NOMO-1 treated with DMSO at 0.1 percent for 48 hours (cell line): ENCODE measurements around the gene PRKN.

Experiments used
- DNase-seq: peaks from one replicate; lab custom pipeline; 2025; ENCODE audit not compliant: unreplicated experiment; lab: John Stamatoyannopoulos, UW

PRKN gene

GRCh38 chr6:162005372-162005771, 722.2 kb downstream of the PRKN start:
- DNase-seq: no peak

GRCh38 chr6:161996783-161997182, 730.8 kb downstream of the PRKN start:
- no peak for DNase-seq

- DNase-seq: no peak
Observed at GRCh38 chr6:161985876-161986423, 741.6 kb downstream of the PRKN start.

GRCh38 chr6:161984713-161985112, 742.9 kb downstream of the PRKN start:
- DNase-seq: no peak

DNA sequence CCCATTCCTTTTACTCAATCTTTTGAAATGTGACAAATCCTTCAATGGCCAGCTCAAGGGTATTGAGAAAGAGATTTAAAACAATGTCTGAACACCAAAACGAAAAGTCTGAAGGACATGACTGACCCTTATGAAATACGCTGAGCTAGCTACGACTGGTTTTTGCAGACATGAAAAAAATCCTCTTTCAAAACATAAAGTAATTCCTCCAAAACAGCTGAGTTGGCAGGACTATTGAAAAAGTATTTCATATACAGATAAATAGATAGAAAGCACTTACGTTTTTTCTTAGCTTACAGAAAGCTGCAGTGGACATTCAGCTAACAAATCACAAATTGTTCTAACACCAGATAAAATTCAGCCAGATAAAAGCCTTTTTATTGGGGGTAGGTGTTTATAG, 751.0 kb downstream of the PRKN start:
- no peak for DNase-seq

DNA sequence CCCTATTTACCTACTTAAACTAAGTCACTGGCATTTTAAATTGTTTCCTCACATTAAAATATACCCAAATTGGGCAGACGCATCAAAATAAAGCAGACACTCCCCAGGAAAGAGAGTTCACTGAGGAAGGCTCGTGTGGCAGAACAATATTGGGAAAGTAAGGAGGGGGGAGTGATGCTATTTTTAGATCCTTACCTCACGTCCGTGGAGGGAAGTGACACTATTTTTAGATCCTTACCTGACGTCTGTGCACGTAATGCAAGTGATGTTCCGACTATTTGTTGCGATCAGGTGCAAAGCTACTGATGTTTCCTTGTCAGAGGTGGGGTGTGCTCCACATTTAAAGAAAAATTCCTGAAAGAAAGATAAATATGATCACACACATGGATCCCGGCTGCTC, 754.5 kb downstream of the PRKN start:
- DNase-seq: no peak

- DNase-seq: no peak
Observed at GRCh38 chr6:161971043-161971442, 756.5 kb downstream of the PRKN start.

DNA sequence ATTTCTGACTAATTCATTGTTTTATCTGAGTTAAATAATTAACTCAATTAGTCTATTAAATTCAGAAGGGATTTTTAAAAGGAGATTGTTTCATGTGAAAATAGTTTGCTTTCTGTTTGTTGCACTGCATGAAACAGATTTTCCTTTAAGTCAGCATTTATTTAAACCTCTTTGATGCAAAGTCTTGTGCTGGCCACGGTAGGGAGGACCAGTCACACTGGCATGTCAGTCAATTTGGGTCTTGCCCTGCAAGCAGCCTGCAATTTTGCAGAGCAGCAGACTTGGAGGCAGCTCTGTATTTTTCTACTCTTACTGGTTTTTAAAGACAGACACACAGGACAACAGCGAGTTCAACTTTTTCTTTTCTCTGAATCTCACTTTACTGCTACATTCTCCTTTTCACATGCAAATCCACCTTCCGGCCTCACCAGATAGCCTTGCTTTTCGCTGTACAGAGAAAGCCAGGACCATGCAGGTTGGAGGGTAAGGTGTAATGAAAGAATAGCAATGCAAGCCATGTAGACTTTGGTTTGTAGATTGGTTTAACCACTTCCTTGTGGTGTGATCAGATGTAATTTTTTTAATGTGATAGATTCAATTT, 763.8 kb downstream of the PRKN start:
- DNase-seq: no peak

DNA sequence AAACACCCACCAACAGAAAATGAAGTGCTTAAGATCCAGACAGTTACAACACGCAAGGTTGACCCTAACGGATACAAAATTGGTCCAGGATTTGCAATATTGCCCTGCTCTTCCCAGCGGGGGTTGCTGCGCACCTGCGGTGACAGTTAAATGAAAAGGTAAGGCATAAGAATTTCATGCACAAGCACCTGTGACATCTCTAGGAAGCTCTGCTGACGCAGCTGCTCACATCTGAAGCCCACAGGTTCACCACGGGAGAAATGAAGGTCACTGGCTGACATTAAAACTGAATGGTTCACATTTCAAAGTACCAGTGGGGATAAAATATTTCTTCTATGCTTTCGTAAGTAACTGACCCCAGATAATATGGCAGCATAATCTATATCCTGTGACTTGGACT, 764.4 kb downstream of the PRKN start:
- no peak for DNase-seq

- DNase-seq: no peak
Observed at GRCh38 chr6:161961796-161962195, 765.8 kb downstream of the PRKN start.

DNA sequence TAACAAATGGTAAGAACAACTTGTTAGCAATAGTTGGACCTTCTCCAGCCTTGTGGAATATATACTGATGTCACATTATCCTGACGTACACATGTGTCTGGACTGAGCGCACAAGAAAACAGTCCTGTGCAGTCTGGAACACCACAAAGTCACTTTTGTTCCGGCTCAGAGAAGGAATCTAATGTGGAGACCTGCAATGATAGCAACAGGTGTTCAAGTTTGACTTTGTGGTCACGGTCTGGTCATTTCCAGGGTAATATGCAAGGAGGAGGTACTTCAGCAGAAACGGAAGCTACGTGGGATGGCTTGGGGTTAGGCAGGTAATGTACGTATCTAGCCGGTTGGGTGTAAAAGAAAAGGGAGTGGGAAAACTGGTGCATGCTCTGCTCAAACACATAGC, 766.5 kb downstream of the PRKN start:
- no peak for DNase-seq

DNA sequence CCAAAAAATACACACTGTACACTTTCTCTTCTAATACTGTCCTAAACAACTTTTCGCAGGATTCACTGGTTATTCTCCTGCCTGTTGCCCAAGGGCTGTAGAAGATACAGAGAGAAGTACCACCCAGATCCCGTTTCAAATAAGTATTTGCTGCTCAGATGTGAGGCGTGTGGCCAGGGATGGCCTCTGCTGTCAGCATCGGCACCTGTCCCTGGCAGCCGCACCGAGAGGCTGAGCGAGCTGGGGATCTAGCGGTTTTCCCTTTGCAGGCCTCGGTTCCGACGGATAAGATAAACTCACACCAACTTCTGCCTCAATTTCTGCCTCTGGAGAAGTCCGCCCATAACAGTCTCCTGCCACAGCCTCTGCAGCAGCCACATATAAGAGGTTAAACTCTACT, 768.5 kb downstream of the PRKN start:
- DNase-seq: no peak

GRCh38 chr6:161956082-161956481, 771.5 kb downstream of the PRKN start:
- DNase-seq: no peak

DNA sequence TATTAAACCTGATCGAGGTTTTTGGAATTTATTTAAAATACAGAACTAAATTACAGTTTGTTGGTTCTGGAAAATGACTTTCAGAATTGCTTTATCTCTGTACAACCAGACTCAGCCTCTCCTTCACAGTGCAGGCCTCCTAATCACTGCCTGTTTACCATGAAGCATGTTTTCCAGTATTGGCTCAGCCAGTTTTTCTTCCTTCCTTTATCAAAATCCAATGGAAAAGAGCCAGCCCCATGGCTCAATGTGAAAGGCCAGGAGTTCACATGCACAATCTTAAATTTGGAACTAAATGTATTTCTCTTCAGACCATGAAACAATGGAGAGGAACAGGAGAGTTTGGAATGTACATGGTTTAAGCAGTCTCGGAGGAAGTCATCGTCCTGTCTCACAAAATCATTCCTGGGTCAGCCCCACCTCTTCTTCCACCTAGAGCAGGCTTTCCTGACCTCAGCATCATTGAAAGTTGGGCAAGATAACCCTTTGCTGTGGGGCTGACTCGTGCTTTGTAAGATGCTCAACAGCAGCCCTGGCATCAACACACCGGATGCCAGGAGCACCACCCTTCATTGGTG, 772.8 kb downstream of the PRKN start:
- DNase-seq: no peak

- DNase-seq: no peak
Observed at GRCh38 chr6:161954077-161954476, 773.5 kb downstream of the PRKN start.

DNA sequence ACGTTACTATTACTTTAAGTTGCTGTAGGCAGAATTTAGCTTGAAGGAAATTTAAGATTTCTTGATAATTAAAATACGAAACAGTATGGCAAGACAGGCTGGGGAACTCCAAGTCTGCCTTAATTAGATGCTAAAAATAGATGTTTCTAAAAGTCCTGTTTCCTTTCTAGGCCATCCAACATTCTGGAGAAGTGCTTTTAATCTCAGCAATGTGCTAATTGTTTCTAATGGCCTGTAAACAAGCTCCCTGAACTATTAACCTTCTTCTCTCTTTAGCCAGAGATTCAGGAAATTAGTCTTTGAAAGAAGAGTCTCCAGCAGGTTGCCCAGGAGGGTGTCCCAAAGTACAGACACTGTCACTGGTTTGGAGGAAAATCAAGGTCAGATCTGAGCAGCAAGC, 776.4 kb downstream of the PRKN start:
- DNase-seq: no peak

- DNase-seq: no peak
Observed at GRCh38 chr6:161949531-161949930, 778.0 kb downstream of the PRKN start.

GRCh38 chr6:161948462-161948861, 779.1 kb downstream of the PRKN start:
- DNase-seq: no peak

GRCh38 chr6:161947371-161947770, 780.2 kb downstream of the PRKN start:
- DNase-seq: no peak

- no peak for DNase-seq
Observed at GRCh38 chr6:161946461-161946860, 781.1 kb downstream of the PRKN start.

- no peak for DNase-seq
Observed at GRCh38 chr6:161943561-161943960, 784.0 kb downstream of the PRKN start.

GRCh38 chr6:161941565-161941964, 786.0 kb downstream of the PRKN start:
- DNase-seq: no peak

DNA sequence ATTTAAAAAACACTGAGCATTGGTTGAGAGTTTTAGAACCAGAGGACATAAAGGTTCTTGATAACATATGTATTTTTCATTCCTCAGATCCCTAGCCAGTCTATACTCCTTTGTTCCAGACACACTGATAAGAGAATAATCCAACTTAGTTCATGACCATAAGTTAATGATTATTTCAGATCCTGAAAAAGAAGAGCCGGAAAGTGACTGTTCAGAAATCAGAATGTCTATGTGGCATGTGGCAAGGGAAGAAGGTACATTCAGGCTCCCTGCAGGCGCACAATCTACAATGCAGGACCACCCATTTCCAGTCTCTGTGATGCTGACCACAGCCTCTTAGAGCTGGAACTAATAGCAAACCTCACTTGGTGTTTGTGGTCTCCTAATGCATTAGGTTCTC, 787.0 kb downstream of the PRKN start:
- DNase-seq: no peak
